ENCODE measurements around the gene ADRA2C.

Gene ADRA2C

GRCh38 chr4:3760841-3761240, 5.3 kb upstream of the ADRA2C start:
- DNase-seq, result no peak

DNA sequence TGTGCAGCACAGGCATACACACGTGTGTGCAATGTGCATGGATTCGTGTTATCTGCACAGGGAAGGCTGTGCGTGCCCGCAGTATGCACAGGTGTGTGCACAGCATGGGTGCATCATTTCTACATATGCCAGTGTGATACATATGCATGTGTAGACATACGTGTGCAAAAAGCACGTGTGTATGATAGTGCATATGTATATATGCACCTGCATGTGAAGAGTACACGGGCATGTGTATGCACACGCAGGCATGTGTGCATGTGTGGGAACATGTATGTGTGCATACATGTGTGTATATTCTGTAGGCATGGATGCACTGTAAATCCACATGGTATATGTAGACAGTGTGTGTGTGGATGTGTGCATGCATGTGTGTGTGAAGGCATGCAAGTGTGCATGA, 3.9 kb upstream of the ADRA2C start:
- DNase-seq, result no peak

GRCh38 chr4:3762753-3763549, 3.2 kb upstream of the ADRA2C start:
- no peak for DNase-seq

DNA sequence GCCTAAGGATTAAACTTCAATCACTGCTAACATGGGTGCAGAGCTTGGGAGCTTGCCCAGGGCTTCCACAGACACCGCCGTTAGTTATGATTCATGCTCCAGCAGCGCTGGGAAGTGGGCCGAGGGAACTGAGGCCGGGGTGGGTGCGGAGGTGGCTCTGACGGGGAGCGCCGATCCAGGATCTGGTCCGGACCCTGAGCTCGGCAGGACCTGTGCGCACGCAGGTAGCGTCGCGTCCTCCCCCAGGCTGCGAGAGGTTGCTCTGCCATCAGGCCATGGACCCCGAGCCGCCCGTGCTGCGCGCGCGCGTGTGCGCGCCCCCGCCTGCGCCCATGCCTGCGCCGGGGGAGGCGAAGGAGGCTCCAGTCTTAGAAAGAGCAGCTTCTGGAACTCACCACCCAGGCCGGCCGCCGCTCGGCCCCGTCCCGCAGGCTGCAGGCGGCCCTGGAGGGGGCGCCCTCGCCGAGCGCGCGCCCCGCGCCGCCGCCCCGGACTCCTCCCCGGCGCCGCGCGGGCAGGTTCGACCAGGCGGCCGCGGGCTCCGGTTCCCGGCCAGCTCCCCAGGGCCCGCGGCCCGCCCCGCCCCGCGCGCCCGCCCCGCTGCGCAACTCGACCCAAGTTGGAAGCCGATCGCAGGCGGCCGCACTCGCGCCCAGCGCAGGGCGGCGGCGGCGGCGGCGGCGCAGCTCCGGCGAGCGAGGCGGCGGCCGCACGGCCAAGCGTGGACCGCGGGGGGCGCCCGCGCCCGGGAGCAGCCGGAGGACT, 732 bp upstream of the ADRA2C start:
- no peak for DNase-seq

DNA sequence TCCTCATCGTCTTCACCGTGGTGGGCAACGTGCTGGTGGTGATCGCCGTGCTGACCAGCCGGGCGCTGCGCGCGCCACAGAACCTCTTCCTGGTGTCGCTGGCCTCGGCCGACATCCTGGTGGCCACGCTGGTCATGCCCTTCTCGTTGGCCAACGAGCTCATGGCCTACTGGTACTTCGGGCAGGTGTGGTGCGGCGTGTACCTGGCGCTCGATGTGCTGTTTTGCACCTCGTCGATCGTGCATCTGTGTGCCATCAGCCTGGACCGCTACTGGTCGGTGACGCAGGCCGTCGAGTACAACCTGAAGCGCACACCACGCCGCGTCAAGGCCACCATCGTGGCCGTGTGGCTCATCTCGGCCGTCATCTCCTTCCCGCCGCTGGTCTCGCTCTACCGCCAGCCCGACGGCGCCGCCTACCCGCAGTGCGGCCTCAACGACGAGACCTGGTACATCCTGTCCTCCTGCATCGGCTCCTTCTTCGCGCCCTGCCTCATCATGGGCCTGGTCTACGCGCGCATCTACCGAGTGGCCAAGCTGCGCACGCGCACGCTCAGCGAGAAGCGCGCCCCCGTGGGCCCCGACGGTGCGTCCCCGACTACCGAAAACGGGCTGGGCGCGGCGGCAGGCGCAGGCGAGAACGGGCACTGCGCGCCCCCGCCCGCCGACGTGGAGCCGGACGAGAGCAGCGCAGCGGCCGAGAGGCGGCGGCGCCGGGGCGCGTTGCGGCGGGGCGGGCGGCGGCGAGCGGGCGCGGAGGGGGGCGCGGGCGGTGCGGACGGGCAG, 792 bp downstream of the ADRA2C start:
- DNase-seq, result no peak

DNA sequence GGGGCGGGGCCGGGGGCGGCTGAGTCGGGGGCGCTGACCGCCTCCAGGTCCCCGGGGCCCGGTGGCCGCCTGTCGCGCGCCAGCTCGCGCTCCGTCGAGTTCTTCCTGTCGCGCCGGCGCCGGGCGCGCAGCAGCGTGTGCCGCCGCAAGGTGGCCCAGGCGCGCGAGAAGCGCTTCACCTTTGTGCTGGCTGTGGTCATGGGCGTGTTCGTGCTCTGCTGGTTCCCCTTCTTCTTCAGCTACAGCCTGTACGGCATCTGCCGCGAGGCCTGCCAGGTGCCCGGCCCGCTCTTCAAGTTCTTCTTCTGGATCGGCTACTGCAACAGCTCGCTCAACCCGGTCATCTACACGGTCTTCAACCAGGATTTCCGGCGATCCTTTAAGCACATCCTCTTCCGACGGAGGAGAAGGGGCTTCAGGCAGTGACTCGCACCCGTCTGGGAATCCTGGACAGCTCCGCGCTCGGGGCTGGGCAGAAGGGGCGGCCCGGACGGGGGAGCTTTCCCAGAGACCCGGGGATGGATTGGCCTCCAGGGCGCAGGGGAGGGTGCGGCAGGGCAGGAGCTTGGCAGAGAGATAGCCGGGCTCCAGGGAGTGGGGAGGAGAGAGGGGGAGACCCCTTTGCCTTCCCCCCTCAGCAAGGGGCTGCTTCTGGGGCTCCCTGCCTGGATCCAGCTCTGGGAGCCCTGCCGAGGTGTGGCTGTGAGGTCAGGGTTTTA, 1.5 kb downstream of the ADRA2C start:
- DNase-seq, result no peak

DNA sequence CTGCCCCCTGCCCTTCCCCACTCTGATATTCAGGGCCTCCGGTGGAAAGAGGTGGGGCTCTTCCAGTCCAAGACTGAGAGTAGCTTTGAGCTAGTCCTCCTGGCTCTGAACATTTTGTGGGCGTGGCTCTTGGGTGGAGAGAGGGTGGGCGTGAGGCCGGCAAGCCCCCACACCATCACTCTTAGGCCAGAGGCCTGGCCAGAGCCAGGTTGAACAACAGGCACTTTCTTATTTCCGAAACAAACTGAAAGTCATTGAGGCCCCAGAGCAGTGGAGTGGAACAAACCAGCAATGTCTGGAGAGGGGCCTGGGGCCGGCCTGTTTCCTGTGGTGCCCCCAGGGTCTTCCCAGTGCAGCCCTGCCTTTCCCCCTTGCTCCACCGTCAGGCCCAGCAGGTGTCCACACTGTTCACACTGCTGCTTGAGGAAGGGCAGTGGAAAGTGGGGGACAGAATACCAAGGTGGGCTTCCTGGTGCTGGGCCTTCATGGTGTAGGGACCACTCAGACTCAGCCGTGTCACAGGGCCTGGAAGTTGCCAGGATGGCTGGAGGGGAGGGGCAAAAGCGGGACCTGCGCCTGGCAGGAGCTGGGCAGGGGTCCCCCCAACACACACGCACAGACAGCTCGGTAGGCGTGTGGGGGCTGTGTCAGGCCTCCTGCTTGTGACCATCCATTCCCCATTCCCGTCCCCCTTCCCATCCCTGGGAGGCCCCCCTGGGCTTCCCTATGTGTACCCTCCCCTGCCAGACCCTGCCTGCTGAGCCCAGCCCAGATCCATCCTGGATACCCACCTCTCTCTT, 2.9 kb downstream of the ADRA2C start:
- no peak for DNase-seq

DNA sequence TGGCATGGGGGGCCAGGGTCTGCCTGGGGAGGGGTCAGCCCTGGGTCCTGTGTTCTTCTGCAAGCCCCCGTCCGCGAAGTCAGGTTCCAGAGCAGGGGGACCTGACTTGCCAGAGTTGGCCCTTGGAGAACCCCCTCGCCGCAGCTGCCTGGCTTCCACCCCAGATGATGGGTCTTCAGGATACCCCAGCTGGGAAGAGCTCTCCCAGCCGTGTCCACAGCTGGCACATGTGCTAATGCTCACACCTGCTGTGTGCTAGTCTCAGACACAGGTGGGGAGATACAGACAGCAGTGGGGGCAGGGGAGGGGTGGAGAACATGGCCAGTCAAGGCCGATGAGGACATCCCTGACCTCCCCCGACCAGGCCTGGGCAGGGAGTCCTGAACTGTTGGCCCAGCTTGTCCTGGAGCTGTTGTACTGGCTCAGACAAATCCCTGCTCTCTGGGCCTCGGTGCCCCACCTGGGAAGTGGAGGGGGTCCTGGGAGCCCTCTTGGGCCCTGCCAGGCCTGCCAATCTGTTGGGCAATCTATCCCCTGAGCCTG, 3.5 kb downstream of the ADRA2C start:
- DNase-seq, result no peak

DNA sequence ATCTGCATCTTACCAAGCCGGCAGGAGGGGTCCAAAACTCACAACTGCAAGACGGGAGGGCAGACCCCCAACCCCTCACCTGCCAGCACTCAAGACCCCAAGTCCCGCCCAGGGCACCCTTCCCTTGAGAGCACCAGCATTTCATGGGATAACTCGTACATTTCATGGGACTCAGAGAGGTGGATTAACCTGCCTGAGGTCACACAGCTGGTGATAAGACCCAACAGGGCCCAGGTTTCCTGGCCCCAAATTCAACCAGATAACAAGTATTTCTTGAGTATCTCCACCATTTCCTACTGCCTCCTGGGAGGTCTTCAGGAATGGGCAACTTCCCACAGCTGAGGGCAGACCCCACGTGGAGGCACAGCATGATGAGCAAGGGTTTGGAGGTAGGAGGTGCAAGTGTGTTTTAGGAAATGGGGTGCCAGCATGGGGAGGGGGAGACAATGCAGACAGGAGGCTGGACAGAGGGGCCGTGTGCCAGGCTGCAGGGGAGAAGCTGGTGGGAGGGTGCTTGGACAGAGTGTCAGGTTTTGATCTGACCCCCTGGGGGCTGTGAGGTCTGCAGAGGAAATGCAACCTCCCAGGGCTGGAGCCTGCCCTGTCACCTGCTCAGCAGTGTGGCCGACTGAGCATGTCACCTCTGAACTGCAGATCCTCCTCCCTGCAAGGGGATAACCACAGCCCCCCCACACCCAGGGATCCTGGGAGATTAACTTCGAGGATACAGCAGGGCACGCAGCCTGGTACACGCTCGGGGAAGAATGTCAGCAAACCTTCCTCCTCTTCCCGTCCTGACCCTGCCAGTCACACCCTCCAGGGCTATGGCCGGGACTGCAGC, 4.4 kb downstream of the ADRA2C start:
- DNase-seq, result no peak

- DNase-seq, result no peak
Measured at GRCh38 chr4:3771164-3771809, 5.1 kb downstream of the ADRA2C start.

- DNase-seq, result no peak
Measured at GRCh38 chr4:3771939-3772495, 5.8 kb downstream of the ADRA2C start.

GRCh38 chr4:3772632-3773031, 6.4 kb downstream of the ADRA2C start:
- no peak for DNase-seq

- DNase-seq, result no peak
Measured at GRCh38 chr4:3773552-3774001, 7.4 kb downstream of the ADRA2C start.

DNA sequence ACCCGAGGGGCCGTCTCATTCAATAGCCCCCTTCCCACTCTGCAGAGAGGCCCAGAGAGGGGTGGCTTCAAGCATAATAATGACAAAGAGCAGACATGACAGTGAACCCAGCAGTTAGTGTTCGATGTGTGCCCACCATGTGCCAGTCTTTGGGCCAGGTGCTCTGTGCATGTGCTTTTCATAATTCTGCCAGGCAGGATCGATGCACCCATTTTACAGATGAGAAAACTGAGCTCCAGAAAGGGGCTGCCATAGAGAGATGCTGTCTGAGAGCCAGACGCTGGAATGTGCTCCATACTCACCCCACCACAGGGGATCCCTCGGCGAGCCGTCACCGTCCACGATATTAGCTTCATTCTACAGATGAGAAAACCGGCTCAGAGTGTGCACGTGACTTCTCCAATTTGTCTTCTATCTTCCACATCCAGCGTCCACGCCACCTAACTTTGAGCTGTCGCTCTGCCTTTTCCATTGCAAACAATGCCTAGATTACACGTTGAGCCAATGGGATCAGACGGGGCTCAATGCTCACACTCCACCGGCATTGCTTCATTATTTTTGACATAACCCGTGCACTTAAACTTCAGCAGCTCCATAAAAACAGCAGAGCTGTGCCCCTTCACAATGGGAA, 8.2 kb downstream of the ADRA2C start:
- DNase-seq, result no peak

DNA sequence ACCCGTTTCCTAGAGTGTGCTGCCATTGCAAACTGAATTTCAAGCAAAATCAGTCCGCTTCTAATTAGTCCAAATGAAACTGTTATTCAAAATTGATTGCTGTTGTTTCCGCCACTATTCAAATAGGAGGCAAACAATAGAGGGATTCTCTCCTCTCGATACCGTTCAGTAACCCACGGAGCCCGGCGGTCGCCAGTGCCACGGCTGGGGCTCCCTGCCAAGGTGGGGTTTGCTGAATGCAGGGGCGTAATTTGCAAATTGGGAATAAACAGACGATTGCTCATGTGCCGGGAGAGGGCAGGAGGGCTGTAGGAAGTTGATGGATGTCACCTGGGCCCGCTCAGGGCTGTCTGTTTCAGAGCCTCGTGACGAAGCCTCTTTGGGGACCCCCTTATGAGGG, 8.8 kb downstream of the ADRA2C start:
- DNase-seq, result no peak

DNA sequence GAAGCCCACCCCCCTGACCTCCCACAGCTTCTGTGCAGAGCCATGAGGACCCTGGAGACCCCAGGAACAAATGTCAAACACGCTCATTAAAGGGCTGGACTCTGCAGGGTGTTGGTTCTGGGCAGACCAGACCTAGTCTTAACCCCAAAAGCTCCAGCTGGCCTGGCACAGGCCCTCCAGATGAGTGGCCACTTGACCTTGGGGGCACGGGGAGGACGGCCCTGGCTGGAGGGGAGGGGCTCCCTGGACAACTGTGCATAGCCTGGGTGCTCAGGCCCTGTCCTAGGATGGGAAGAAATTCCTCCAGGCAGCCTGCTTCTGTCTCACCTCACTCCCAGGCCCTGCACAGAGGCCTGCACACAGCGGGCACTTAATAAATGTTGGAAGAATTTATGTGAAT, 9.4 kb downstream of the ADRA2C start:
- DNase-seq, result no peak

GRCh38 chr4:3776166-3777032, 10.2 kb downstream of the ADRA2C start:
- DNase-seq, result no peak

DNA sequence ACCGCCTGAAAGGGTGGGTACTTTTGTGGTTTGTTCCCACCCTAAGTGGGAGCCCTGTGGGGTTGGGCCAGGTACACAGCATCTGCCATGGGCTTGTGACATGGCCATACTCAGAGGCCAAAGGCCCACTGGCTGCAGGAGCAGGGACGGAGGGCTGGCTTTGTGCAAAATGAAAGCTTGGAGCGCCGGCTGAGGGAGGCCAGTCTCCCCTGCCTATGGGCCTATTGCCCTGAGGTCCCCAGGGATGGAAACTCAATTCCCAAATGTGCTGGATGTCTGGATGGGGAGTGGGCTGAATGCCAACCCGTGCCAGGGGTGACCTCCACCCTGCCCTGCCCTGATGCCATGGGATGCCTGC, 10.8 kb downstream of the ADRA2C start:
- no peak for DNase-seq
